GM20431 (cell line): ENCODE results near the gene BUB3.

ENCODE experiments used
- in situ Hi-C: fragments of 300-500 bp; cut with MseI, MboI; formaldehyde crosslinking; loops from one replicate; pipeline ENCODE4 v1.15.0; 2020; ENCODE audit warnings: low sequenced_read_pairs; ENCODE audit not compliant: unreplicated experiment

Gene BUB3

GRCh38 chr10:123183724-123184123 is 29.5 kb downstream of the BUB3 start:
- in situ Hi-C loops, result no loop called here

GRCh38 chr10:123187781-123188180 is 33.6 kb downstream of the BUB3 start:
- in situ Hi-C loops, result no loop called here

- in situ Hi-C loops, result no loop called here
These were observed 37.7 kb downstream of the BUB3 start for GRCh38 chr10:123191886-123192285.

- in situ Hi-C loops, result no loop called here
These were observed 39.9 kb downstream of the BUB3 start for GRCh38 chr10:123194056-123194455.

GRCh38 chr10:123200531-123200930 is 46.3 kb downstream of the BUB3 start:
- in situ Hi-C loops, result no loop called here

- in situ Hi-C loops, result no loop called here
These were observed 48.3 kb downstream of the BUB3 start for GRCh38 chr10:123202506-123202905.

GRCh38 chr10:123203393-123204126 is 49.4 kb downstream of the BUB3 start:
- in situ Hi-C loops, result no loop called here

GRCh38 chr10:123204127-123204461 is 49.9 kb downstream of the BUB3 start:
- in situ Hi-C loops, result no loop called here

GRCh38 chr10:123205041-123205440 is 50.8 kb downstream of the BUB3 start:
- in situ Hi-C loops, result no loop called here

- in situ Hi-C loops, result no loop called here
These were observed 57.9 kb downstream of the BUB3 start for GRCh38 chr10:123212063-123212462.

- in situ Hi-C loops, result no loop called here
These were observed 58.4 kb downstream of the BUB3 start for GRCh38 chr10:123212640-123213039.

- in situ Hi-C loops, result no loop called here
These were observed 59.0 kb downstream of the BUB3 start for GRCh38 chr10:123213192-123213591.
